H9 (cell line): Measurements from ENCODE around the gene SMARCA2. TPM values are rescaled to one million over a fixed set of nuclear protein-coding genes. Genes with fewer than 3 reads are reported as not detected.

Experiments
- DNase-seq: peaks from one replicate; pipeline ENCODE4 v3.0.0-alpha.2; 2017
- H2AFZ ChIP-seq: one replicate; pipeline ENCODE4 v1.6.1; 2013; ENCODE audit warnings: mild to moderate bottlenecking, low read length, control low read depth, moderate library complexity
- H2AK5ac ChIP-seq: 2 replicates; pipeline ENCODE4 v1.6.1; 2013; ENCODE audit warnings: low read length, control low read depth, mixed read lengths; ENCODE audit not compliant: insufficient read length
- H2BK120ac ChIP-seq: one replicate; pipeline ENCODE4 v1.6.1; 2013; ENCODE audit warnings: low read depth, mild to moderate bottlenecking, low read length, control low read depth, inconsistent platforms; ENCODE audit not compliant: poor library complexity, severe bottlenecking
- H2BK12ac ChIP-seq: 2 replicates; pipeline ENCODE4 v1.6.1; 2013; ENCODE audit warnings: low read length, control low read depth, mixed read lengths, low read depth; ENCODE audit not compliant: insufficient read length
- H2BK15ac ChIP-seq: 2 replicates; pipeline ENCODE4 v1.6.1; 2013; ENCODE audit warnings: low read depth, low read length, control low read depth
- H2BK20ac ChIP-seq: one replicate; pipeline ENCODE4 v1.6.1; 2013; ENCODE audit warnings: low read depth, mild to moderate bottlenecking, low read length, control low read depth, inconsistent platforms; ENCODE audit not compliant: poor library complexity, severe bottlenecking
- H2BK5ac ChIP-seq: 2 replicates; pipeline ENCODE4 v1.6.1; 2013; ENCODE audit warnings: low read length, control low read depth, mixed read lengths; ENCODE audit not compliant: insufficient read length
- H3K14ac ChIP-seq: 2 replicates; pipeline ENCODE4 v1.6.1; 2013; ENCODE audit warnings: low read length, control low read depth; ENCODE audit not compliant: insufficient read depth
- H3K18ac ChIP-seq: 2 replicates; pipeline ENCODE4 v1.6.1; 2013; ENCODE audit warnings: low read depth, mild to moderate bottlenecking, mixed read lengths, low read length, control low read depth; ENCODE audit not compliant: insufficient read length
- H3K23ac ChIP-seq: 2 replicates; pipeline ENCODE4 v1.6.1; 2013; ENCODE audit warnings: low read length, control low read depth, mixed read lengths, low read depth; ENCODE audit not compliant: insufficient read length
- H3K23me2 ChIP-seq: 2 replicates; pipeline ENCODE4 v1.6.1; 2013; ENCODE audit warnings: low read depth, mild to moderate bottlenecking, mixed read lengths, low read length, control low read depth; ENCODE audit not compliant: insufficient read length, poor library complexity, severe bottlenecking
- H3K27ac ChIP-seq: 2 replicates; pipeline ENCODE4 v1.5.1; 2013; ENCODE audit warnings: low read length, control low read depth, mixed read lengths, low read depth; ENCODE audit not compliant: insufficient read length
- H3K27me3 ChIP-seq: 2 replicates; pipeline ENCODE4 v1.6.1; 2013; ENCODE audit warnings: low read length, control low read depth, inconsistent platforms; ENCODE audit not compliant: insufficient read depth
- H3K4ac ChIP-seq: 2 replicates; pipeline ENCODE4 v1.6.1; 2013; ENCODE audit warnings: low read depth, mild to moderate bottlenecking, control low read depth, inconsistent platforms, low read length, moderate library complexity
- H3K4me1 ChIP-seq: 2 replicates; pipeline ENCODE4 v1.6.1; 2013; ENCODE audit warnings: low read length, control low read depth, inconsistent platforms; ENCODE audit not compliant: insufficient read depth
- H3K4me2 ChIP-seq: 2 replicates; pipeline ENCODE4 v1.6.1; 2013; ENCODE audit warnings: low read length, control low read depth, mixed read lengths; ENCODE audit not compliant: insufficient read length, insufficient read depth
- H3K56ac ChIP-seq: 2 replicates; pipeline ENCODE4 v1.6.1; 2013; ENCODE audit warnings: low read depth, mild to moderate bottlenecking, mixed read lengths, low read length, control low read depth; ENCODE audit not compliant: insufficient read length
- H3K79me1 ChIP-seq: 2 replicates; pipeline ENCODE4 v1.6.1; 2013; ENCODE audit warnings: low read depth, mild to moderate bottlenecking, moderate library complexity, low read length, control low read depth, inconsistent platforms; ENCODE audit not compliant: insufficient read depth, poor library complexity, severe bottlenecking
- H3K79me2 ChIP-seq: 2 replicates; pipeline ENCODE4 v1.6.1; 2013; ENCODE audit warnings: low read length, control low read depth, inconsistent platforms; ENCODE audit not compliant: insufficient read depth
- H3K9ac ChIP-seq: 2 replicates; pipeline ENCODE4 v1.6.1; 2013; ENCODE audit warnings: low read length, control low read depth, mixed read lengths; ENCODE audit not compliant: insufficient read length; ENCODE audit errors: extremely low read depth
- H3K9me3 ChIP-seq: one replicate; pipeline ENCODE4 v1.6.1; 2013; ENCODE audit warnings: low read depth, low read length, inconsistent platforms; ENCODE audit not compliant: control insufficient read depth
- H3T11ph ChIP-seq: one replicate; pipeline ENCODE4 v1.6.1; 2013; ENCODE audit warnings: mild to moderate bottlenecking, low read length, control low read depth, inconsistent platforms
- H4K20me1 ChIP-seq: one replicate; pipeline ENCODE4 v1.6.1; 2013; ENCODE audit not compliant: control insufficient read depth, insufficient read length, insufficient read depth
- H4K5ac ChIP-seq: 2 replicates; pipeline ENCODE4 v1.6.1; 2013; ENCODE audit warnings: low read depth, mild to moderate bottlenecking, mixed read lengths, low read length, control low read depth; ENCODE audit not compliant: insufficient read length
- H4K8ac ChIP-seq: replicated peaks from 2 replicates; pipeline ENCODE4 v1.6.1; 2013; ENCODE audit warnings: low read length, control low read depth, mixed read lengths, low read depth; ENCODE audit not compliant: insufficient read length
- H4K91ac ChIP-seq: 2 replicates; pipeline ENCODE4 v1.6.1; 2013; ENCODE audit warnings: low read depth, mild to moderate bottlenecking, moderate library complexity, mixed read lengths, low read length, control low read depth; ENCODE audit not compliant: insufficient read length
- H3K27ac Mint-ChIP-seq, 3 experiments: 2 replicates in 2 of 3; 3 replicates in 1 of 3; pipeline ENCODE4 v1.8.0; 2020 to 2021; ENCODE audit warnings: mixed read lengths in 3 of 3, mild to moderate bottlenecking in 1 of 3, moderate library complexity in 1 of 3
- H3K27me3 Mint-ChIP-seq: 2 replicates; pipeline ENCODE4 v1.8.0; 2021; ENCODE audit warnings: low read depth, mild to moderate bottlenecking, moderate library complexity, mixed read lengths
- H3K36me3 Mint-ChIP-seq, 3 experiments: 2 replicates in 2 of 3; 3 replicates in 1 of 3; pipeline ENCODE4 v1.8.0; 2020 to 2021; ENCODE audit warnings: low read depth in 3 of 3, mixed read lengths in 3 of 3; ENCODE audit not compliant: insufficient read depth in 1 of 3
- H3K4me1 Mint-ChIP-seq, 2 experiments: 2 replicates each; pipeline ENCODE4 v1.8.0; 2020; ENCODE audit warnings: mixed read lengths in 2 of 2
- H3K4me3 Mint-ChIP-seq, 2 experiments: 2 replicates in 1 of 2; 3 replicates in 1 of 2; pipeline ENCODE4 v1.8.0; 2020 to 2021; ENCODE audit warnings: mild to moderate bottlenecking in 2 of 2, mixed read lengths in 2 of 2, moderate library complexity in 1 of 2
- H3K9me3 Mint-ChIP-seq, 2 experiments: 2 replicates in 1 of 2; 3 replicates in 1 of 2; pipeline ENCODE4 v1.8.0; 2020; ENCODE audit warnings: mild to moderate bottlenecking in 2 of 2, mixed read lengths in 2 of 2, moderate library complexity in 1 of 2
- CTCF ChIP-seq: fragments of 200-600 bp; sonication (generic); conservative IDR thresholded peaks from 3 replicates; pipeline ENCODE4 v1.8.0; 2021; ENCODE audit warnings: antibody characterized with exemption, mild to moderate bottlenecking
- WGBS: extraction: QIAGEN DNeasy Blood & Tissue Kit; methylation state at CpG from one replicate; pipeline ENCODE4 v1.1.7; 2013; ENCODE audit warnings: missing lambda C conversion rate, low lambda C conversion rate, mixed read lengths; ENCODE audit not compliant: insufficient read length; ENCODE audit errors: extremely low coverage; 5-methylcytosine and 5-hydroxymethylcytosine counted together
- total RNA-seq: library from RNA; stranded (reverse); gene quantifications from 2 replicates; pipeline ENCODE4 v1.2.1, GENCODE V29; 2021

The SMARCA2 gene
- total RNA-seq, 1 experiment from 2014 or later, result 15.3 TPM

- Histone ChIP-seq H2BK12ac (no peak overlapping the region), H3K9me3 (no peaks in the 10 kb centered on the region), H3K23me2 (no peaks in the 10 kb centered on the region), H3K9ac (no peak overlapping the region), H3K79me1 (no peaks in the 10 kb centered on the region), H3T11ph (no peak overlapping the region), H3K27me3 (no peaks in the 10 kb centered on the region), H4K8ac (no peak overlapping the region), H3K14ac (no peak overlapping the region), H2BK120ac (no peak overlapping the region), H2AK5ac (no peak overlapping the region), H3K4me1 (peaks cover 7% of the 10 kb centered on the region; the same call in 1 of the 2 replicates), H3K23ac (no peak overlapping the region), H4K5ac (no peak overlapping the region), H2BK20ac (no peak overlapping the region), H3K27ac (no peak overlapping the region), H3K79me2 (no peaks in the 10 kb centered on the region), H3K4ac (no peak overlapping the region), H3K18ac (no peak overlapping the region), H2AFZ (no peak overlapping the region), H2BK5ac (no peak overlapping the region), H3K56ac (no peak overlapping the region), H2BK15ac (no peak overlapping the region), H4K91ac (no peak overlapping the region), H4K20me1 (no peaks in the 10 kb centered on the region), H3K4me2 (no peak overlapping the region)
- Mint-ChIP-seq H3K4me1 (peaks cover 35 to 40% of the 10 kb centered on the region in 2 experiments), H3K9me3 (no peaks in the 10 kb centered on the region), H3K27ac (no peak overlapping the region), H3K27me3 (peaks cover 36% of the 10 kb centered on the region), H3K4me3 (no peak overlapping the region), H3K36me3 (no peaks in the 10 kb centered on the region)
- no peak for DNase-seq
- WGBS, result 100% methylated on average over 3 of the region's 9 CpGs
- no peak for TF ChIP-seq CTCF
Observed at GRCh38 chr9:2026220-2026997, 11.3 kb downstream of the SMARCA2 start.
